Measurements from ENCODE around the gene SIX4. TPM values are rescaled to one million over a fixed set of nuclear protein-coding genes. Genes with fewer than 3 reads are reported as not detected.

SIX4 gene
- total and polyA plus RNA-seq, 10 donors = 0.03 to 0.51 (median 0.19) TPM; not detected in 4

DNA sequence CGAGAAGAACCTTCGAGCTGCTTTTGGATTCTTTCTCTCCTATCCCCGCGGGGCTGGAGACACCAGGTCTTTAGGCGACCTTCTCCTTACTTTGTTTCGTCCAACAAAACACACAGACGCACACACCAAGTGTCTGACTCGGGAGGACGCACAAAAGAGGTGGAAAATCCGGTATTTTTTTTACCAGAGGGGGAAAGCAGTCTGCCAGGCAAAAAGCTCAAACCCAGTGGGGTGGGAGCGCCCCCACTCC lies 2.1 kb downstream of the SIX4 start:
- H3K4me3 ChIP-seq = peak overlapping the region; percentile 45 to 80 (median 62)
- peaks cover 4 to 100% (median 70%) of the 10 kb centered on the region in 7 donors for H3K27me3 ChIP-seq (replicated peaks in 1 of 7)
- H3K27ac ChIP-seq = no peak overlapping the region
- H3K9me3 ChIP-seq = no peaks in the 10 kb centered on the region
- 1 to 3% (median 2%) methylated on average over 11 of the region's 11 CpGs for WGBS, 5 donors
- TF ChIP-seq CTCF (IDR thresholded peaks at IDR 0.05 in 8 of 11, conservative IDR thresholded peaks at IDR 0.05 in 3 of 11) = no peak
- no peak for TF ChIP-seq POLR2AphosphoS5 (IDR thresholded peaks at IDR 0.05)
- no peak for TF ChIP-seq POLR2A (IDR thresholded peaks at IDR 0.05)
- intact Hi-C loops (cut with DNase I; ENCODE audit: low total_unique reads) = no loop called here
- no peaks in the 10 kb centered on the region for H3K36me3 ChIP-seq
- DNase-seq = no peak
- peaks cover 13 to 38% (median 35%) of the 10 kb centered on the region in 6 donors for H3K4me1 ChIP-seq

GRCh38 chr14:60721326-60722106 lies 2.6 kb downstream of the SIX4 start:
- 4 to 5% (median 4%) methylated on average over 45 to 70 of the region's 70 CpGs for WGBS, 5 donors
- intact Hi-C loops (cut with DNase I; ENCODE audit: low total_unique reads) = no loop called here
- Histone ChIP-seq H3K36me3 (no peaks in the 10 kb centered on the region), H3K4me1 (peaks cover 13 to 38% (median 35%) of the 10 kb centered on the region in 6 donors), H3K4me3 (peak overlapping the region; percentile 45 to 80 (median 62)), H3K9me3 (no peaks in the 10 kb centered on the region), H3K27ac (no peak overlapping the region), H3K27me3 (replicated peaks in 1 of 7) (peaks cover 4 to 100% (median 65%) of the 10 kb centered on the region in 7 donors)
- peak; percentile 79 for DNase-seq
- peak in 3 of 11 experiments; percentile 16 to 28 (median 23) for TF ChIP-seq CTCF (IDR thresholded peaks at IDR 0.05 in 8 of 11, conservative IDR thresholded peaks at IDR 0.05 in 3 of 11)
- TF ChIP-seq POLR2A (IDR thresholded peaks at IDR 0.05) = no peak
- TF ChIP-seq POLR2AphosphoS5 (IDR thresholded peaks at IDR 0.05) = no peak

DNA sequence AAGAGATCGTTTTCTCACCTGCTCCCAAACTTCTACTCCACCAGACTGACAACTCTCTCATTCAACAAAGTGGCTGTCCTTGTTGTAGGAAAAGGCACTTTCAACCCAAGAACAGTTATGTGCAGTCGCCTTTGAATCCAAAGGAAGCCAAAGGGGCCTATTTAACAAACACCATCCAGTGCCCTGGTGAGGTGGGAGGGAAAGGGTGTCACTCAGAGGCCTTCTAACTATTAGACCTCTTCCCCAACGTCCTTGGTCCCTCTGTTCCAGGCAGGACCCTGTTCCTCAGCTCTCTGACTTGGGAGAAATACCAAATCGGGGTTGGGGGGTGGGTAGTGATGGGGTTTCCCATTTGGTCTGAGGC lies 3.2 kb downstream of the SIX4 start:
- H3K27me3 ChIP-seq (replicated peaks in 1 of 7) = peaks cover 4 to 100% (median 59%) of the 10 kb centered on the region in 7 donors
- intact Hi-C loops (cut with DNase I; ENCODE audit: low total_unique reads) = no loop called here
- TF ChIP-seq CTCF (IDR thresholded peaks at IDR 0.05 in 8 of 11, conservative IDR thresholded peaks at IDR 0.05 in 3 of 11) = no peak
- TF ChIP-seq POLR2A (IDR thresholded peaks at IDR 0.05) = no peak
- no peak for TF ChIP-seq POLR2AphosphoS5 (IDR thresholded peaks at IDR 0.05)
- H3K4me3 ChIP-seq = peak overlapping the region in 5 of 8 donors; percentile 47 to 80 (median 72)
- no peaks in the 10 kb centered on the region for H3K36me3 ChIP-seq
- DNase-seq = no peak
- no peak overlapping the region for H3K27ac ChIP-seq
- 44 to 59% (median 51%) methylated on average over 4 of the region's 4 CpGs for WGBS, 5 donors
- H3K4me1 ChIP-seq = peaks cover 13 to 38% (median 35%) of the 10 kb centered on the region in 6 donors
- H3K9me3 ChIP-seq = no peaks in the 10 kb centered on the region

DNA sequence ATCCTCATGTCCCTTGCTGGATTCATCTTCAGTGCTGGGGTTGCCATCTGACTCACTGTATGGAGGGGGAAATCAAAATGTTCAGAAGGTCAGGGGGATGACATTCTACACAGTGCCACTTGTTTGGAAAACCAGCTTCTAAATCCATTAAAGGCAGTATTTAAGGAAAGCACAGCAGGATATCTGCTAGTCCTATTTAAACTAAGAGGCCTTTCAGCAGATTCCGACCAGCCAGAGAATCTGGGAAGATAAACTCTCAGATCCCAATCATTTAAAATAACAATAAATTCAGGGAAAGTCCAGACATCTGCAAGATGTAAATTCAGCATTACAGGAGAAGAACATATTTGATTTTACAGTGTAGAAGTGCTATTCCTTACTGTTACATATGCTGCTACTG lies 3.8 kb downstream of the SIX4 start:
- Histone ChIP-seq H3K9me3 (no peaks in the 10 kb centered on the region), H3K36me3 (no peaks in the 10 kb centered on the region), H3K4me3 (no peak overlapping the region), H3K4me1 (peaks cover 13 to 38% (median 35%) of the 10 kb centered on the region in 6 donors), H3K27me3 (replicated peaks in 1 of 7) (peaks cover 4 to 98% (median 54%) of the 10 kb centered on the region in 7 donors), H3K27ac (no peak overlapping the region)
- WGBS, 5 donors = 76 to 100% (median 89%) methylated on average over 1 of the region's 1 CpG
- intact Hi-C loops (cut with DNase I; ENCODE audit: low total_unique reads) = no loop called here
- no peak for DNase-seq
- TF ChIP-seq POLR2AphosphoS5 (IDR thresholded peaks at IDR 0.05) (no peak), CTCF (IDR thresholded peaks at IDR 0.05 in 8 of 11, conservative IDR thresholded peaks at IDR 0.05 in 3 of 11) (no peak), POLR2A (IDR thresholded peaks at IDR 0.05) (no peak)
